Chondrocyte (in vitro differentiated cells): ENCODE measurements around the gene AUTS2. TPM values are rescaled to one million over a fixed set of nuclear protein-coding genes. Genes with fewer than 3 reads are reported as not detected.
A peak's percentile ranks its signal among the peaks of the same experiment; 100 is the strongest.

ENCODE experiments used
- DNase-seq: peaks from one replicate; pipeline ENCODE4 v3.0.0; 2021; ENCODE audit warnings: mixed read lengths, low spot score
- H3K27ac Mint-ChIP-seq: one replicate; pipeline ENCODE4 v1.8.0; 2021; ENCODE audit warnings: mild to moderate bottlenecking, moderate library complexity, mixed read lengths; ENCODE audit not compliant: unreplicated experiment
- H3K27me3 Mint-ChIP-seq: 2 replicates; pipeline ENCODE4 v1.8.0; 2021; ENCODE audit warnings: low read depth, mixed read lengths
- H3K36me3 Mint-ChIP-seq: 2 replicates; pipeline ENCODE4 v1.8.0; 2021; ENCODE audit warnings: low read depth, mixed read lengths
- H3K4me1 Mint-ChIP-seq: 2 replicates; pipeline ENCODE4 v1.8.0; 2021; ENCODE audit warnings: low read depth, mild to moderate bottlenecking, mixed read lengths
- H3K4me3 Mint-ChIP-seq: one replicate; pipeline ENCODE4 v1.8.0; 2021; ENCODE audit warnings: mild to moderate bottlenecking, moderate library complexity, mixed read lengths; ENCODE audit not compliant: unreplicated experiment
- H3K9me3 Mint-ChIP-seq: 2 replicates; pipeline ENCODE4 v1.8.0; 2021; ENCODE audit warnings: low read depth, mixed read lengths
- total RNA-seq: library from RNA; stranded (reverse); gene quantifications from 3 replicates; pipeline ENCODE4 v1.2.1, GENCODE V29; 2021
- TF ChIP-seq, protein P1 (sequence below): fragments of 200-600 bp; sonication (generic); IDR thresholded peaks from 2 replicates; pipeline ENCODE4 v1.5.0; 2021; ENCODE audit warnings: antibody characterized with exemption, mild to moderate bottlenecking, moderate library complexity

AUTS2 gene
- total RNA-seq, 1 donor from 2014 or later: 31.5 TPM

DNA sequence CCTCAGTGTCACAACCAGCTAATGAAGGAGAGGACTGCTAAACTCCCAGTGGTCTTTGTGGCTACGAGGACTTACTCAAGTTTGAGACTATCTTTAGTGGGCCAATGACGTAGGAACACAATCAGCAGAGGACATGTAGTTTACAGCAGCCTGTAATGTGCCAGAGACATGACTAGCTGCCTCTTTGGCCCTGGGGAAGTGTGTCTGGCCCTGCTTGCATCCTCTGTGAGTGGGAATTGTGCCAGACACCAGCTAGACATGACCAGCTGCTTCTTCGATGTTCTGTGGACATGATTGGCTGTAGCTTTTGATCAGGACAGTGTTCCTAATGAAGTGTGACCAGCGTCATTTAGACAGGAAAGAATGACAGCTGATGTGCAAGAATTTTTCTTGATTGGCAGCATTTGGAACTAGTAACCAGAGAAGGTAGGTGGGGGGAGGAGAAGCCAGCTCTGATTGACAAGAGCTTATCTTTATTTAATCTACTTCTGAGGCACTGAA is 141.7 kb downstream of the AUTS2 start:
- H3K4me3 Mint-ChIP-seq: no peak overlapping the region
- no peaks in the 10 kb centered on the region for H3K9me3 Mint-ChIP-seq
- TF ChIP-seq, protein P1, sequence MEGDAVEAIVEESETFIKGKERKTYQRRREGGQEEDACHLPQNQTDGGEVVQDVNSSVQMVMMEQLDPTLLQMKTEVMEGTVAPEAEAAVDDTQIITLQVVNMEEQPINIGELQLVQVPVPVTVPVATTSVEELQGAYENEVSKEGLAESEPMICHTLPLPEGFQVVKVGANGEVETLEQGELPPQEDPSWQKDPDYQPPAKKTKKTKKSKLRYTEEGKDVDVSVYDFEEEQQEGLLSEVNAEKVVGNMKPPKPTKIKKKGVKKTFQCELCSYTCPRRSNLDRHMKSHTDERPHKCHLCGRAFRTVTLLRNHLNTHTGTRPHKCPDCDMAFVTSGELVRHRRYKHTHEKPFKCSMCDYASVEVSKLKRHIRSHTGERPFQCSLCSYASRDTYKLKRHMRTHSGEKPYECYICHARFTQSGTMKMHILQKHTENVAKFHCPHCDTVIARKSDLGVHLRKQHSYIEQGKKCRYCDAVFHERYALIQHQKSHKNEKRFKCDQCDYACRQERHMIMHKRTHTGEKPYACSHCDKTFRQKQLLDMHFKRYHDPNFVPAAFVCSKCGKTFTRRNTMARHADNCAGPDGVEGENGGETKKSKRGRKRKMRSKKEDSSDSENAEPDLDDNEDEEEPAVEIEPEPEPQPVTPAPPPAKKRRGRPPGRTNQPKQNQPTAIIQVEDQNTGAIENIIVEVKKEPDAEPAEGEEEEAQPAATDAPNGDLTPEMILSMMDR: no peak
- peak overlapping the region; percentile 42 for H3K27ac Mint-ChIP-seq
- H3K4me1 Mint-ChIP-seq: peaks cover 26% of the 10 kb centered on the region
- DNase-seq: no peak
- H3K27me3 Mint-ChIP-seq: no peaks in the 10 kb centered on the region
- no peaks in the 10 kb centered on the region for H3K36me3 Mint-ChIP-seq

DNA sequence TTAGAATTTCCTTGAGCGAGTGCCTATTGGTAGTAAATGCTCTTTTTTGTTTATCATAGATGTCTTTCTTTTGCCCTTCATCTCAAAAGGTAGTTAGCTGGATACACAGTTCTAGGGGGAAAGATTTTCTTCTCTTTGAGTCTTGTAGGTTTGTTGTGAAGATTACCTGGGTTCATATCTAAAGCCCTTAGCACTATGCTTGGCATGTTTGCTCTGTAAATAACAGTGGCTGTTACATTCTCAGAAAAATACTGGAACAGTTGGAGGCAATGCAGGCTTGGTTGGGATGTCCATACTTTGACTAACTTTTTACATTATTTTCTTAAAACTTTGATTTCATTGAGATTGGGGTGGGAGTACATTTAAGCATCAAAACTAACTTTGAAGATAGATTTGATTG is 144.0 kb downstream of the AUTS2 start:
- H3K36me3 Mint-ChIP-seq: no peaks in the 10 kb centered on the region
- no peak for DNase-seq
- H3K4me1 Mint-ChIP-seq: peaks cover 26% of the 10 kb centered on the region
- TF ChIP-seq, protein P1: no peak
- H3K27ac Mint-ChIP-seq: no peak overlapping the region
- no peaks in the 10 kb centered on the region for H3K27me3 Mint-ChIP-seq
- no peaks in the 10 kb centered on the region for H3K9me3 Mint-ChIP-seq
- H3K4me3 Mint-ChIP-seq: no peak overlapping the region

DNA sequence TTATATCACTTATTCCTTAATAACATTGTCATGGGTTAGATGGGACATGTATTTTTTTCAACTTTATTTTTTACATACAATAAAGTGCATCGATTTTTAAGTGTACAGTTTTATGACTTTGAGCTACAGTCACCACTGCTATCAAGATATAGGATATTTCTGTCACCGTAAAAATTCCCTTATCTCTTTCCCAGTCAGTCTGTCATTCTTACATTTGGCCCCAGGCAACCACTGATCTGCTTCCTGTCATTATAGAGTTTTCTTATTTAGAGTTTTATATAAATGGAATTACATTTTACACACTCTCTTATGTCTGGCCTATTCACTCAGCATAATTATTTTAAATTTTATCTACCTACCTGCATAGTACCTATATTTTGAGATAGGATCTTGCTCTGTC is 145.2 kb downstream of the AUTS2 start:
- no peaks in the 10 kb centered on the region for H3K9me3 Mint-ChIP-seq
- no peaks in the 10 kb centered on the region for H3K36me3 Mint-ChIP-seq
- H3K4me3 Mint-ChIP-seq: no peak overlapping the region
- peaks cover 20% of the 10 kb centered on the region for H3K4me1 Mint-ChIP-seq
- H3K27ac Mint-ChIP-seq: no peak overlapping the region
- no peaks in the 10 kb centered on the region for H3K27me3 Mint-ChIP-seq
- TF ChIP-seq, protein P1: no peak
- DNase-seq: no peak

DNA sequence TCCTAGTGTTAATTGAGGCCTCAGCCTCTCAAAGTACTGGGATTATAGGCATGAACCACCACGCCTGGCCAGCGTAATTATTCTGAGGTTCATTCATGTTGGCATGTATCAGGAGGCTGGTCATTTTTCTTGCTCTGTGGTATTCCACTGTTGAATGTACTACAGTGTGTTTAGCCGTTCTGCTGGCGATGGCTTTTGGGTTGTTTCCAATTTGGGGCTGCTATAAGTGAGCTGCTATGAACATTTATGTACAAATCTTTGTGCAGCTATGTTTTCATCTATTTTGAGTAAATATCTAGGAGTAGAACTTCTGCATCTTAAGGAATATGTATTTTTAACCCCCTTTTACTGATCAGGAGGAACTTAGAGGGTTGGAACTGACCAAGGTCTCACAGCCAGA is 145.8 kb downstream of the AUTS2 start:
- Mint-ChIP-seq H3K9me3 (no peaks in the 10 kb centered on the region), H3K27ac (no peak overlapping the region), H3K36me3 (no peaks in the 10 kb centered on the region), H3K27me3 (no peaks in the 10 kb centered on the region), H3K4me1 (peaks cover 19% of the 10 kb centered on the region), H3K4me3 (no peak overlapping the region)
- no peak for DNase-seq
- TF ChIP-seq, protein P1: no peak

DNA sequence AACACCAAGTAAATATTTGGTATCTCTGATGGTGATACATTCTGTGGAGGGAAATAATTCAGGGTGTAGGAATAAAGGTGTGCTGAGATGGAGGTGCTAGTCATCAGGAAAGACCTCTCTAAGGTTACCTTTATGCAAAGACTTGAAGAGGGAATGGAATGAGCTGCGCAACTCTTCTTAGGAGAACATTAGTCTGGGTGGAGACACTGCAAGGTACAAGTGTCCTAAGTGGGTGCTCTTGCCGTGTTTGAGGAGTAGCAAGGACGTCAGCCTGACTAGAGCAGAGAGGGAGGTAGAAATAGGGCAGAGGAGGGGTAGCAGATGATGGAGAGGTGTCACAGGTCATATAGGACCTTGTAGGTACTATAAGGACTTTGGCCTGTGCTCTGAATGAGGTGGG is 148.1 kb downstream of the AUTS2 start:
- Mint-ChIP-seq H3K4me1 (peaks cover 14% of the 10 kb centered on the region), H3K27me3 (no peaks in the 10 kb centered on the region), H3K36me3 (no peaks in the 10 kb centered on the region), H3K27ac (no peak overlapping the region), H3K9me3 (no peaks in the 10 kb centered on the region), H3K4me3 (no peak overlapping the region)
- TF ChIP-seq, protein P1: no peak
- no peak for DNase-seq
